Skeletal muscle tissue (tissue), 4 donors: Measurements from ENCODE around the gene LRP8. TPM values are rescaled to one million over a fixed set of nuclear protein-coding genes. Genes with fewer than 3 reads are reported as not detected.
"Not testable (repeated sequence)": the region's sequence is repeated elsewhere in the genome, so short reads cannot be mapped to it uniquely, and the experiment has no call there.

Source experiments
- H3K27ac ChIP-seq: one replicate; pipeline ENCODE4 v1.7.0; 2013; ENCODE audit warnings: mild to moderate bottlenecking, low read depth, low read length, inconsistent platforms
- H3K27me3 ChIP-seq, 3 donors: one replicate each; pipeline ENCODE4 v1.7.0; 2013; ENCODE audit warnings: low read length in 3 of 3; ENCODE audit not compliant: control insufficient read depth in 3 of 3, insufficient read depth in 3 of 3
- H3K36me3 ChIP-seq, 3 donors: one replicate each; pipeline ENCODE4 v1.7.0; 2013; ENCODE audit warnings: low read length in 3 of 3; ENCODE audit not compliant: control insufficient read depth in 3 of 3, insufficient read depth in 3 of 3
- H3K4me1 ChIP-seq, 3 donors: one replicate each; pipeline ENCODE4 v1.7.0; 2013; ENCODE audit warnings: low read length in 3 of 3, mild to moderate bottlenecking in 3 of 3; ENCODE audit not compliant: control insufficient read depth in 3 of 3, insufficient read depth in 3 of 3
- H3K4me3 ChIP-seq, 3 donors: one replicate each; pipeline ENCODE4 v1.7.0; 2013; ENCODE audit warnings: low read length in 3 of 3
- H3K9ac ChIP-seq, 3 donors: one replicate each; pipeline ENCODE4 v1.7.0; 2013; ENCODE audit warnings: low read length in 3 of 3, mild to moderate bottlenecking in 3 of 3, moderate library complexity in 2 of 3, low read depth in 1 of 3
- H3K9me3 ChIP-seq, 3 donors: one replicate each; pipeline ENCODE4 v1.7.0; 2013; ENCODE audit warnings: low read length in 3 of 3; ENCODE audit not compliant: control insufficient read depth in 3 of 3
- total RNA-seq: library from RNA; depleted of rRNA; stranded (reverse); fragments of >200 nt; gene quantifications from one replicate; pipeline ENCODE4 v1.2.3, GENCODE V29; 2014
- donor health status: Osteomylitis.

The LRP8 gene
- total RNA-seq, 1 donor from 2014 or later = 1.6 TPM

DNA sequence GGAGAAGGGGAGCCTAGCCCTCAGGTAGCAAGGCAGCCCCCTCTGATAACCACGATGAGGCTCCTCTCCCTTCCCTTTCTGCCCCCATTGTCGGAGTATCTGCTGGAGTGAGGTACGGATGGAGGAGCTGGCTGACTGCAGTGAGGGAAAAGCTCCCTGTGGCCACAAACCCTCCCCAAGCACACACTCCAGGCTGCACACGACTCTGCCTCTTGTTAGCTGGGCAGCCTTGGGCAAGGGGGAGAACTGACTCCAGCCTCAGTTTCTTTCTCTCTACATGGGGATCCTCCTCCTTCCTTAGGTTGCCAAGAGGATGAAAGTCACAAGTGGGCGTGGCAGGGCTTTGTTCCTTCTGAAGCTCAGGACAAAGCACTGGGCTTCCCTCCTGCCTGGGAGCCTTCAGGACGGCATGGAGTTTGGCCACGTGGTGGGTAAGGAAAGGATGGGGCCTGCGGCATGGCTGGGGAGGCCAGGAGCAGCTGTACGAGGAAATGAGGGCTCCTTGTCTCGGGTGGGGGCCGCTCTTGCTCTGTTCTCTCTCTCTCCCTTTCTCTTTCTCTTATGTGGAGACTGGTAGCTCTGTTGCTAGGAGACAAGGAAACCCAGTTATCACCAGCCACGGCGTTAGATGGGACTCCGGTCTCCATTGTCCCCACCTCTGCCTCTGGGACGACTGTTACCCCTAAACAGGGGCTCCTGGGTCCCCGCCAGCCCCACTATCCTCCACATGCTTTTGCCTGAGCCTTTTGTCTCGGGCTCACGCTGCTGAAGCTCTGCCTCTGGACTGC lies 39.7 kb downstream of the LRP8 start:
- Histone ChIP-seq H3K9me3 (no peaks in the 10 kb centered on the region), H3K4me1 (peaks cover 2 to 7% (median 6%) of the 10 kb centered on the region in 3 donors), H3K36me3 (no peaks in the 10 kb centered on the region), H3K27me3 (peaks cover 0 to 2% (median 0%) of the 10 kb centered on the region in 3 donors), H3K4me3 (no peak overlapping the region), H3K27ac (no peak overlapping the region), H3K9ac (no peak overlapping the region)

DNA sequence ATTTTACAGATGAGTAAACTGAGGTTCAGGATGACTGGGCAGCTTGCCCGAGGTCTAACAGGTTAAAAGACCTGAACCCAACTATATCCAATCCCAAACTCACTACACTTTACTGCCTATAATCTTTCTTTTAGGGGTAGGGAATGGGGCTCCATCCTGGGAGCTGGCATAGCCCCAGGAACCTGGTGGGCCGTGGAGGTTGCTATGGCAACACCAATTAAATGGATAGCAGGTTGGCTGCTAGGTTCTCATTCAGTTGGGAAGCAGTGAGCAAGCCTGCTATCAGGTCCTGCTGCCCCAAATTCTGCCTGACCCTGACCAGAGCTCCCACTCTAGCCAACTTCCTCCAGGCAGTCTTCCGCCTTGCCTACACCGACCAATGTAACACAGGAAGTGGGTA lies 40.9 kb downstream of the LRP8 start:
- Histone ChIP-seq H3K9ac (no peak overlapping the region), H3K27me3 (peaks cover 0 to 2% (median 0%) of the 10 kb centered on the region in 3 donors), H3K36me3 (no peaks in the 10 kb centered on the region), H3K9me3 (no peaks in the 10 kb centered on the region), H3K4me3 (no peak overlapping the region), H3K27ac (no peak overlapping the region), H3K4me1 (no peaks in the 10 kb centered on the region)

DNA sequence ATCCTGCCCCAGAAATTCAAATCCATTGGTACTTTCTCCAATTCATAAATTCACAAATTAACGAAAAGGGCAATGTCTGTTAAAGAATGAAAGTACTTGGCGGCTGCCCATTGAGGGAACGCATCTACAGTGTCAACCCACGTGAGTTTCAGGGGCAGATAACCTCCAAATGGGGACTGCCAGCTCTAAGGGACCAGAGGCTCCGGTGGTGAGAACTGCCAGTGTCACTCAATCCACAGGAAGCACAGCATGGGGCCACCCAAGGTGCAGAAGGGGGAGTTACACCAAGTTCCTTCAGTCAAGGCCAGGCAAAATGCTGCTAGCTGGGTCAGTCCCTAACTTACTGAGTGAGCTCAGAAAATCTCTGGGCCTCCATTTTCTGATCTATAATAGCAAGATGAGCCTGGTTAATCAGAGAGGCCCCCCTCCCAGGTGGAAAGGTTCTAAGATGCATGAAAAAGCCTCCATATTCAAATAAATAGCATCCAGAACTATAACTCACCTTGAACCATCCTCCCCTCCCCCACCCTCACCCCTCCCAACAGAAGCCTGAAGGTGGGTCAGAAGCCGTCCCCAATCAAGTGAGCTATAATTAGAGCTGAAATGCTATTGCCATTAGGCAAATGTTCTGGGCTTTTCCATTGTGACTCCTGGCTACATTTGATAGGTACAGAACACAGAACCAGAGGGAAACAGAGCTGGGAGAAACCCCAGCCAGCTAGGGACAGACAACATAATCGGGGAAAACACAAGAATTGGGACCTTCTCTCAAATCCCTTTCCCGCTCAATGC lies 41.7 kb downstream of the LRP8 start:
- Histone ChIP-seq H3K36me3 (no peaks in the 10 kb centered on the region), H3K4me1 (no peaks in the 10 kb centered on the region), H3K4me3 (no peak overlapping the region), H3K27me3 (peaks cover 0 to 2% (median 0%) of the 10 kb centered on the region in 3 donors), H3K9ac (no peak overlapping the region), H3K9me3 (no peaks in the 10 kb centered on the region), H3K27ac (no peak overlapping the region)

DNA sequence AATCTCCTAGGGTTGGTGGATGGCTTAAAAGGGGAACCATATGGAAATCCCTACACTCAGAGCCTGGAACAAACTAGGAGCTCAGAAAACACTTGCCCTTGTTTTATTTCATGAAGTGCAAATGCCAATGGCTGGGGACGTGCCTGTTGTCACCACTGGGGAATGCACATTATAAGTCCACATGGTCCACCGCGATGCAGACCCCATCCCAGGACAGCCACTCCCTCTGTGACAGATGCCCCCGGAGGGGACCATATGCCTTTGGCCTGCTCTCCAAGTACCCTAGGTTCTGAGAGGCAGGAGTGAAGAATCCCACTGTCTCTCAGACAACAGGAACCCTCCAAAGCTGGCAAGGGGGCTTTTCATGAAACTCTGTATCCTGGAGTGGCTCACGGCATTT lies 42.3 kb downstream of the LRP8 start:
- Histone ChIP-seq H3K9me3 (no peaks in the 10 kb centered on the region), H3K36me3 (no peaks in the 10 kb centered on the region), H3K4me3 (no peak overlapping the region), H3K27ac (no peak overlapping the region), H3K27me3 (peaks cover 0 to 2% (median 0%) of the 10 kb centered on the region in 3 donors), H3K4me1 (no peaks in the 10 kb centered on the region), H3K9ac (no peak overlapping the region)

DNA sequence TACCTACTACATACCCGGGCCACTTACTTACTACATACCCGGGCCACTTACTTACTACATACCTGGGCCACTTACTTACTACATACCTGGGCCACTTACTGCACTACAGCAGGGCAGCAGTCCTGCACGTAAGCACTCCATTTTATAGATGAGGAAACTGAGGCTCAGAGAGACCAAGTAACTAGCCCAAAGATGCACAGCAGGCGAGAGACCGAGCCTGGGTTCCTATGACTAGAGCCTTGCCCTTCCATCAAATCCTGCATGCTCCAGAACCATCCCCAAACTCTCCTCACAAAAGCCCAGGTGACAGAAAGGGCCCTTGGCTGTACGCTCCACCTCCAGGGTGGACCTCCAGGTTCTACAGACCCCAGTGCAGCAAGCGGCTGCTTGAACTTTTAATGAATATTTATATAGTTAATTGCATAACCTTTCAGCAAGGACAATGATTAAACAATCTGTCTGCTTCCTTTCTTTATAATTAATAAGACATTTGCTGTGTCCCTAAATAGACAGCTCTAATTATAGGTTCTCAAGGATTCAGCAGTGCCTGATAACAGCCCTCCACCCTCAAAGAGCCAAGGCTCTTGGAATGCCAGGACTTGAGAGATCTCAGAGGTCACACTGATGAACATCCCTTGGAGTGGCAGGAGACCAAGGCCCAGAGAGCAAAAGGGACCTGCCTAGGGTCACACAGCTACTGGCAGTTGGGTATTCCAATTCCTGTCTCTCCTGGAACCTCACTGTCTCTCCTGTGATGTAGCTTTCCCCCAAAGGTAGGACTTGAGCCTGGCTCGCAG lies 43.4 kb downstream of the LRP8 start:
- Histone ChIP-seq H3K4me3 (no peak overlapping the region), H3K9ac (no peak overlapping the region), H3K36me3 (no peaks in the 10 kb centered on the region), H3K27me3 (peaks cover 0 to 1% (median 0%) of the 10 kb centered on the region in 3 donors), H3K4me1 (no peaks in the 10 kb centered on the region), H3K9me3 (no peaks in the 10 kb centered on the region), H3K27ac (no peak overlapping the region)

DNA sequence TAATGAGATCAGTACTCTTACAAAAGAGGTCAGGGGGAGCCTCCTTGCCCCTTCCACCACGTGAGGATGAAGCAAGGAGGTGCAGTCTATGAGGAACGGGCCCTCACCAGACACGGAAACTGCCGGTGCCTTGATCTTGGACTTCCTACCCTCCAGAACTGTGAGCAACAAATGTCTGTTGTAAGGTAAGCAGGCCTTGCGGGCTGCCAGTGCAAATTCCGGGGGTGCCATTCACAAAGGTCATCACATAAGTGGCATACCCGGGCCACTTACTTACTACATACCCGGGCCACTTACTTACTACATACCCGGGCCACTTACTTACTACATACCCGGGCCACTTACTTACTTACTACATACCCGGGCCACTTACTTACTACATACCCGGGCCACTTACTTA lies 44.7 kb downstream of the LRP8 start:
- H3K9me3 ChIP-seq, H3K9ac ChIP-seq, H3K27me3 ChIP-seq, H3K4me1 ChIP-seq, H3K36me3 ChIP-seq, H3K27ac ChIP-seq, H3K4me3 ChIP-seq: not testable (repeated sequence)

DNA sequence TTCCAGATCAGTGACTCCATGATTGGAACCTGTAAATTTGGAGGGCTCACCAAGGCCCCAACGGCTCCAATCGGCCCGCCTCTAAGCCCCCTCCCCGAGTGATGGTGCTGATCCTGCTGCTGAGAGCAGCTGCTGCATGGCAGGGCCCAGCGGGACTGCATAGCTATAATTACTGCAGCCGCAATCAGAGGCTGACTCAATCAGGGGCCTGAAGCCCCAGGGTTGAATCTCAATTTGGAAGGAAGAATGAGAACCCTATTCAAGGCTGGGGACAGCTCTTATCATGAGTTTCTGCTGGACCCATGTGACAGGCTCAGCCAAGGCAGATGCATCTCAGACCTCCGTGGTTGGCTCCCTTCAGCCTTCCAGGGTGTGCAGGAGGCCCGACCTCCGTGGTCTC lies 46.7 kb downstream of the LRP8 start:
- no peak overlapping the region for H3K9ac ChIP-seq
- no peaks in the 10 kb centered on the region for H3K9me3 ChIP-seq
- no peak overlapping the region for H3K27ac ChIP-seq
- no peaks in the 10 kb centered on the region for H3K27me3 ChIP-seq
- no peaks in the 10 kb centered on the region for H3K36me3 ChIP-seq
- no peaks in the 10 kb centered on the region for H3K4me1 ChIP-seq
- no peak overlapping the region for H3K4me3 ChIP-seq

DNA sequence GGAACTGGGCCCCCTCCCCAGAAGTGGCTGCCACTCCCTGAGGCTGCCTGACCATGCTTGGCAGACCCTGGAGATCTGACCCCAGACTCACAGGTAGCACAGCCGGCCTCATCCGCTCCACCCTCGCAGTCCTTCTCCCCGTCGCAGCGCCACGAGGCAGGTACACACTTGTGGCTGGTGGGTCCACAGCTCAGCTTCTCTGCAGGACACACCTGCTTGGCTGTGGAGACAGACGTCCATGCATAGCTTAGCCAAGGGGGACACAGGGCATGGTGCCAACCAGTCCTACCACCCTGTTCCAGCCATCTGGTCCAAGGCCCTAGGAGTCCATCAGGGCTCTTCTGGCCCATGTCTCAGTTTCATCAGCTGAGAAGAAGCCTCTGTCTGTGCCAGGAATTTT lies 47.4 kb downstream of the LRP8 start:
- no peaks in the 10 kb centered on the region for H3K27me3 ChIP-seq
- no peak overlapping the region for H3K9ac ChIP-seq
- H3K4me3 ChIP-seq = no peak overlapping the region
- H3K27ac ChIP-seq = no peak overlapping the region
- no peaks in the 10 kb centered on the region for H3K36me3 ChIP-seq
- H3K9me3 ChIP-seq = no peaks in the 10 kb centered on the region
- no peaks in the 10 kb centered on the region for H3K4me1 ChIP-seq

DNA sequence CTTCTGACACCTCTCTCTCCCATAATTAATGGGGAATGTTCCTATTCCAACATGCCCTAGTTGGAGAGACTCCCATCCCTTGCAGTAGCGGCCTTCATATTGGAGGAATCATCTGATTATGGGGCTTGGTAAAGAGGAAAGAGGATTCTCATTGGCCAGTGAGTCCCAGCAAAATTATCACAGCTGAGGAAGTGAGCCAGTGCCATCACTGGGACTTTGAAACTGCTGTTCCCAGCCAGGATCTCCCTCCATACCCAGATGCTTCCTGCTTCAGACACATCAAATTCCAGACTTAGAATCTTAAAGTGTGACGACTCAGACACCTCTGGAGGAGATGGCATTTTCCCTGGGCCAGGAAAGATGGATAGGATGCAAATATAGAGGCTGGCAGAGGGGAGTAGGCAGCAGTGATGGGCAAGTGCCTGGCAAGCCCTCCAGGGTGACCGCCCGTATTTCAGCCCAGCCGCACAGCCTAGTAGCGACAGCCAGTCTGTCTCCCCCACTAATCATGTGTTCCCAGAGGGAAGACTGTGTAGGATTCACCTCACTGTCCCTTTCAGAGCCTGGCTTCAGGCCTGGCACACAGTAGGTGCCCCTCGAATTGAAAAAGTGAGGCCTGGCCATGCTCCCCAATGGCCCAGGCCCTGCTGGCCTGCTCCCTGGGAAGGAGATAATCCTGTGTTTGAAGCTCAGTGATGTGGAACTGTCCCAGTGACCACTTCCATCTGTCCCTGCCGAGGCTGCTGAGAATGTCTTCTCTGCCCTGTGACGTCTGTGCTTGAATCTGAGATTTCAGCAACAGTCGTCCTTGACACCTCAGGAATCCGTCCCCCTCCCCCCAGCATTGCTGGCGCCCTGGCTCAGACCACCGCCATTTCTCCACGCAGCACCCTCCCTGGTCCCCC lies 48.3 kb downstream of the LRP8 start:
- no peak overlapping the region for H3K27ac ChIP-seq
- H3K27me3 ChIP-seq = no peaks in the 10 kb centered on the region
- no peaks in the 10 kb centered on the region for H3K9me3 ChIP-seq
- H3K4me3 ChIP-seq = no peak overlapping the region
- H3K4me1 ChIP-seq = no peaks in the 10 kb centered on the region
- no peaks in the 10 kb centered on the region for H3K36me3 ChIP-seq
- no peak overlapping the region for H3K9ac ChIP-seq
